RWPE2 (cell line): Measurements from ENCODE around the gene TRPM2.
"Not testable (repeated sequence)": the region's sequence is repeated elsewhere in the genome, so short reads cannot be mapped to it uniquely, and the experiment has no call there.

Experiments used
- ATAC-seq: fragments of 200-7000 bp; cut with Tn5 transposase; 3 replicates; pipeline ENCODE4 v1.9.1; 2021; ENCODE audit warnings: low read depth
- DNase-seq: peaks from one replicate; pipeline ENCODE4 v3.0.0-alpha.2; 2020; ENCODE audit warnings: low spot score
- H3K27ac ChIP-seq: fragments of 450-650 bp; 2 replicates; pipeline ENCODE4 v1.5.1; 2017; ENCODE audit warnings: mild to moderate bottlenecking; ENCODE audit not compliant: poor library complexity, severe bottlenecking
- H3K27me3 ChIP-seq: fragments of 250-450 bp; sonication (Bioruptor Pico); 2 replicates; pipeline ENCODE4 v1.5.1; 2021; ENCODE audit warnings: mild to moderate bottlenecking, moderate library complexity; ENCODE audit not compliant: insufficient read depth, poor library complexity, severe bottlenecking
- H3K36me3 ChIP-seq: fragments of 250-450 bp; sonication (Bioruptor Pico); 2 replicates; pipeline ENCODE4 v1.5.1; 2020; ENCODE audit warnings: low read depth, mild to moderate bottlenecking, moderate library complexity
- H3K4me1 ChIP-seq: fragments of 250-450 bp; sonication (Bioruptor Pico); 2 replicates; pipeline ENCODE4 v1.5.1; 2021; ENCODE audit warnings: mild to moderate bottlenecking, moderate library complexity; ENCODE audit not compliant: insufficient read depth, poor library complexity, severe bottlenecking
- H3K4me3 ChIP-seq: fragments of 250-450 bp; sonication (Bioruptor Pico); 2 replicates; pipeline ENCODE4 v1.5.1; 2021; ENCODE audit warnings: mild to moderate bottlenecking, moderate library complexity; ENCODE audit not compliant: severe bottlenecking
- H3K9me3 ChIP-seq: fragments of 250-450 bp; sonication (Bioruptor Pico); 2 replicates; pipeline ENCODE4 v1.5.1; 2021; ENCODE audit warnings: mild to moderate bottlenecking, moderate library complexity; ENCODE audit not compliant: severe bottlenecking
- CTCF ChIP-seq: fragments of 450-650 bp; IDR thresholded peaks from one replicate; pipeline ENCODE4 v1.5.1; 2017; ENCODE audit warnings: mild to moderate bottlenecking, moderate library complexity; ENCODE audit not compliant: poor library complexity, severe bottlenecking

The TRPM2 gene

GRCh38 chr21:44416193-44416592, 62.8 kb downstream of the TRPM2 start:
- Histone ChIP-seq H3K4me3 (no peak overlapping the region), H3K36me3 (no peaks in the 10 kb centered on the region), H3K9me3 (no peaks in the 10 kb centered on the region), H3K27ac (no peak overlapping the region), H3K27me3 (peaks cover 10% of the 10 kb centered on the region), H3K4me1 (no peaks in the 10 kb centered on the region)
- DNase-seq: no peak
- no peak for TF ChIP-seq CTCF
- ATAC-seq: no peak

- not testable (repeated sequence) for ATAC-seq, H3K27ac ChIP-seq, H3K9me3 ChIP-seq, H3K36me3 ChIP-seq, H3K27me3 ChIP-seq, DNase-seq, H3K4me1 ChIP-seq, H3K4me3 ChIP-seq
These were observed 64.2 kb downstream of the TRPM2 start for GRCh38 chr21:44417621-44418107.

- H3K27me3 ChIP-seq: peaks cover 10% of the 10 kb centered on the region
- peak; percentile 47 for DNase-seq
- no peaks in the 10 kb centered on the region for H3K4me1 ChIP-seq
- no peak for ATAC-seq
- no peak overlapping the region for H3K27ac ChIP-seq
- H3K36me3 ChIP-seq: no peaks in the 10 kb centered on the region
- H3K9me3 ChIP-seq: no peaks in the 10 kb centered on the region
- TF ChIP-seq CTCF: no peak
- H3K4me3 ChIP-seq: no peak overlapping the region
These were observed 64.9 kb downstream of the TRPM2 start for GRCh38 chr21:44418108-44418875.

- DNase-seq (no peak), ATAC-seq (no peak)
- H3K27me3 ChIP-seq: peaks cover 10% of the 10 kb centered on the region
- no peaks in the 10 kb centered on the region for H3K4me1 ChIP-seq
- H3K27ac ChIP-seq: no peak overlapping the region
- no peaks in the 10 kb centered on the region for H3K36me3 ChIP-seq
- H3K4me3 ChIP-seq: no peak overlapping the region
- no peaks in the 10 kb centered on the region for H3K9me3 ChIP-seq
- TF ChIP-seq CTCF: no peak
These were observed 65.4 kb downstream of the TRPM2 start for GRCh38 chr21:44418876-44419230.

- no peak for DNase-seq
- H3K27me3 ChIP-seq: peaks cover 10% of the 10 kb centered on the region
- no peaks in the 10 kb centered on the region for H3K9me3 ChIP-seq
These were observed 66.3 kb downstream of the TRPM2 start for GRCh38 chr21:44419679-44420078.

More at GRCh38 chr21:44419679-44420078, 66.3 kb downstream of the TRPM2 start:
- Histone ChIP-seq H3K27ac (no peak overlapping the region), H3K4me3 (no peak overlapping the region), H3K36me3 (no peaks in the 10 kb centered on the region), H3K4me1 (no peaks in the 10 kb centered on the region)
- TF ChIP-seq CTCF: no peak
- no peak for ATAC-seq
